ENCODE data around the gene SEMA5B. TPM values are rescaled to one million over a fixed set of nuclear protein-coding genes. Genes with fewer than 3 reads are reported as not detected.

The SEMA5B gene
- polyA plus RNA-seq, 1 of the 3 experiments (the other 2 are of a cell fraction) = 0.43 TPM

- Histone ChIP-seq H3F3A (replicated peaks; ENCODE audit: insufficient read depth) (no peaks in the 10 kb centered on the region), H4K20me1 (ENCODE audit: insufficient read depth) (no peaks in the 10 kb centered on the region), H3K4me3 (ENCODE audit: low read depth in 2 of 2, low read length in 1 of 2) (no peak overlapping the region), H3K79me2 (ENCODE audit: insufficient read depth) (no peaks in the 10 kb centered on the region), H3K27ac (ENCODE audit: low read depth in 2 of 2, low read length in 1 of 2) (no peak overlapping the region), H2AFZ (ENCODE audit: low read depth) (no peak overlapping the region), H3K9ac (no peak overlapping the region), H3K4me2 (no peak overlapping the region), H3K9me3 (no peaks in the 10 kb centered on the region), H3K36me3 (replicated peaks in 1 of 2; ENCODE audit: control insufficient read depth in 1 of 2, insufficient read depth in 2 of 2, low read length in 1 of 2) (no peaks in the 10 kb centered on the region), H3K9me2 (no peaks in the 10 kb centered on the region), H3K27me3 (ENCODE audit: insufficient read depth) (peaks cover 3% of the 10 kb centered on the region; the same call in 1 of the 2 replicates), H3K4me1 (ENCODE audit: control insufficient read depth in 1 of 2, insufficient read depth in 2 of 2, low read depth in 1 of 2, low read length in 1 of 2) (peaks cover 0 to 29% of the 10 kb centered on the region in 2 experiments; a peak in 1 of 4 replicates)
- no peak for DNase-seq
- 85% methylated on average over 2 of the region's 2 CpGs for WGBS (ENCODE audit: low lambda C conversion rate)
- no peak for TF ChIP-seq SMC3 (IDR thresholded peaks at IDR 0.05; ENCODE audit: low read depth, low read length)
- TF ChIP-seq FOXJ3 (CRISPR knock-in tag; IDR thresholded peaks at IDR 0.05) = no peak
- TF ChIP-seq TCF12 (IDR thresholded peaks at IDR 0.05) = no peak
- TF ChIP-seq MXI1 (IDR thresholded peaks at IDR 0.05; ENCODE audit: low read depth, low read length) = no peak
- TF ChIP-seq, protein P1, sequence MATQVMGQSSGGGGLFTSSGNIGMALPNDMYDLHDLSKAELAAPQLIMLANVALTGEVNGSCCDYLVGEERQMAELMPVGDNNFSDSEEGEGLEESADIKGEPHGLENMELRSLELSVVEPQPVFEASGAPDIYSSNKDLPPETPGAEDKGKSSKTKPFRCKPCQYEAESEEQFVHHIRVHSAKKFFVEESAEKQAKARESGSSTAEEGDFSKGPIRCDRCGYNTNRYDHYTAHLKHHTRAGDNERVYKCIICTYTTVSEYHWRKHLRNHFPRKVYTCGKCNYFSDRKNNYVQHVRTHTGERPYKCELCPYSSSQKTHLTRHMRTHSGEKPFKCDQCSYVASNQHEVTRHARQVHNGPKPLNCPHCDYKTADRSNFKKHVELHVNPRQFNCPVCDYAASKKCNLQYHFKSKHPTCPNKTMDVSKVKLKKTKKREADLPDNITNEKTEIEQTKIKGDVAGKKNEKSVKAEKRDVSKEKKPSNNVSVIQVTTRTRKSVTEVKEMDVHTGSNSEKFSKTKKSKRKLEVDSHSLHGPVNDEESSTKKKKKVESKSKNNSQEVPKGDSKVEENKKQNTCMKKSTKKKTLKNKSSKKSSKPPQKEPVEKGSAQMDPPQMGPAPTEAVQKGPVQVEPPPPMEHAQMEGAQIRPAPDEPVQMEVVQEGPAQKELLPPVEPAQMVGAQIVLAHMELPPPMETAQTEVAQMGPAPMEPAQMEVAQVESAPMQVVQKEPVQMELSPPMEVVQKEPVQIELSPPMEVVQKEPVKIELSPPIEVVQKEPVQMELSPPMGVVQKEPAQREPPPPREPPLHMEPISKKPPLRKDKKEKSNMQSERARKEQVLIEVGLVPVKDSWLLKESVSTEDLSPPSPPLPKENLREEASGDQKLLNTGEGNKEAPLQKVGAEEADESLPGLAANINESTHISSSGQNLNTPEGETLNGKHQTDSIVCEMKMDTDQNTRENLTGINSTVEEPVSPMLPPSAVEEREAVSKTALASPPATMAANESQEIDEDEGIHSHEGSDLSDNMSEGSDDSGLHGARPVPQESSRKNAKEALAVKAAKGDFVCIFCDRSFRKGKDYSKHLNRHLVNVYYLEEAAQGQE (IDR thresholded peaks at IDR 0.05; ENCODE audit: low read depth, low read length) = no peak
- TF ChIP-seq CTCF (IDR thresholded peaks at IDR 0.05) = no peak
- TF ChIP-seq MEF2A (IDR thresholded peaks at IDR 0.05; ENCODE audit: borderline replicate concordance, low read depth) = no peak
- no peak for TF ChIP-seq NRF1 (IDR thresholded peaks at IDR 0.05; ENCODE audit: low read depth, low read length)
- no peak for TF ChIP-seq GABPA (IDR thresholded peaks at IDR 0.05; ENCODE audit: low read depth)
- TF ChIP-seq RFX5 (IDR thresholded peaks at IDR 0.05; ENCODE audit: low read length) = no peak
- TF ChIP-seq EP300 (IDR thresholded peaks at IDR 0.05; ENCODE audit: borderline replicate concordance in 1 of 2, low read depth in 1 of 2, low read length in 1 of 2) = no peak
- TF ChIP-seq RCOR1 (IDR thresholded peaks at IDR 0.05; ENCODE audit: low read length) = no peak
- no peak for TF ChIP-seq ZBTB33 (IDR thresholded peaks at IDR 0.05; ENCODE audit: borderline replicate concordance, low read depth)
- TF ChIP-seq MAX (IDR thresholded peaks at IDR 0.05; ENCODE audit: low read depth) = no peak
- no peak for TF ChIP-seq TEAD4 (IDR thresholded peaks at IDR 0.05; ENCODE audit: borderline replicate concordance, insufficient read depth)
- no peak for TF ChIP-seq TAF1 (IDR thresholded peaks at IDR 0.05; ENCODE audit: borderline replicate concordance, low read depth, low read length)
- POLR2A ChIA-PET = no interaction called here
- CTCF ChIA-PET = no interaction called here
These were observed 40.3 kb downstream of the SEMA5B start for GRCh38 chr3:122987231-122987630.
